SH-SY5Y (cell line): ENCODE results near the gene EFHC1.

Source experiments
- GATA2 ChIP-seq: IDR thresholded peaks from 2 replicates; pipeline ENCODE4 v1.6.1; 2011; ENCODE audit warnings: mild to moderate bottlenecking, low read depth, low read length
- GATA3 ChIP-seq: IDR thresholded peaks from 2 replicates; pipeline ENCODE4 v1.6.1; 2011; ENCODE audit warnings: low read depth, mild to moderate bottlenecking, low read length, moderate library complexity

GRCh38 chr6:52509281-52510212 lies 89.4 kb downstream of the EFHC1 start:
- TF ChIP-seq GATA3 = no peak
- TF ChIP-seq GATA2 = no peak
